PC-3 (cell line): ENCODE results near the gene IRAK3. TPM values are rescaled to one million over a fixed set of nuclear protein-coding genes. Genes with fewer than 3 reads are reported as not detected.

ENCODE experiments used
- ATAC-seq: fragments of 200-7000 bp; cut with Tn5 transposase; 2 replicates; pipeline ENCODE4 v1.9.1; 2020; ENCODE audit warnings: mild to moderate bottlenecking, moderate library complexity
- BruUV-seq: library from RNA; stranded (reverse); fragments of 400-500 nt; replicated peaks from 2 replicates; lab custom pipeline; 2021; lab: Mats Ljungman, UMichigan
- CTCF ChIA-PET: fragments of 300-600 bp; sonication (Branson Sonifier 250); formaldehyde crosslinking; loops from one replicate; lab custom pipeline; 2022; ENCODE audit warnings: antibody characterized with exemption; lab: Charles Lee
- POLR2A ChIA-PET: fragments of 300-600 bp; sonication (Branson Sonifier 250); formaldehyde crosslinking; loops from one replicate; lab custom pipeline; 2022; ENCODE audit warnings: antibody characterized with exemption; ENCODE audit not compliant: unreplicated experiment; lab: Charles Lee
- DNase-seq: peaks from one replicate; pipeline ENCODE4 v3.0.0-alpha.2; 2015
- H2AFZ ChIP-seq: fragments of 300-600 bp; sonication (generic); 2 replicates; pipeline ENCODE4 v1.6.0; 2016; ENCODE audit warnings: antibody characterized with exemption, low read length
- H3F3A ChIP-seq: fragments of 300-600 bp; sonication (generic); one replicate; pipeline ENCODE4 v1.6.0; 2017; ENCODE audit warnings: antibody characterized with exemption, low read length, control low read depth, mild to moderate bottlenecking; ENCODE audit not compliant: unreplicated experiment
- H3K27ac ChIP-seq: fragments of 300-600 bp; sonication (generic); 2 replicates; pipeline ENCODE4 v1.5.1; 2016; ENCODE audit warnings: mild to moderate bottlenecking, low read length
- H3K27me3 ChIP-seq: fragments of 300-600 bp; sonication (generic); 2 replicates; pipeline ENCODE4 v1.6.1; 2016; ENCODE audit warnings: low read length, mixed read lengths
- H3K36me3 ChIP-seq: fragments of 300-600 bp; sonication (generic); 2 replicates; pipeline ENCODE4 v1.6.1; 2016; ENCODE audit warnings: low read depth, mixed run types, low read length, mixed read lengths
- H3K4me1 ChIP-seq: fragments of 300-600 bp; sonication (generic); 2 replicates; pipeline ENCODE4 v1.5.1; 2016; ENCODE audit warnings: low read length; ENCODE audit not compliant: insufficient read depth
- H3K4me2 ChIP-seq: fragments of 300-600 bp; sonication (generic); 2 replicates; pipeline ENCODE4 v1.6.0; 2016; ENCODE audit warnings: low read length
- H3K4me3 ChIP-seq: fragments of 300-600 bp; sonication (generic); 2 replicates; pipeline ENCODE4 v1.5.1; 2016; ENCODE audit warnings: mild to moderate bottlenecking, low read length, mixed read lengths
- H3K79me2 ChIP-seq: fragments of 300-600 bp; sonication (generic); 2 replicates; pipeline ENCODE4 v1.6.1; 2017; ENCODE audit warnings: low read length, mixed read lengths
- H3K9ac ChIP-seq: fragments of 300-600 bp; sonication (generic); 2 replicates; pipeline ENCODE4 v1.6.0; 2016; ENCODE audit warnings: mild to moderate bottlenecking, low read length
- H3K9me2 ChIP-seq: fragments of 300-600 bp; sonication (generic); replicated peaks from 2 replicates; pipeline ENCODE4 v1.6.1; 2016; ENCODE audit warnings: mixed run types, low read length, mixed read lengths
- H3K9me3 ChIP-seq: fragments of 300-600 bp; sonication (generic); 2 replicates; pipeline ENCODE4 v1.6.1; 2016; ENCODE audit warnings: low read length, mixed read lengths
- H4K20me1 ChIP-seq: fragments of 300-600 bp; sonication (generic); 2 replicates; pipeline ENCODE4 v1.6.1; 2016; ENCODE audit warnings: low read length, mixed read lengths
- CTCF ChIP-seq: fragments of 300-600 bp; sonication (generic); conservative IDR thresholded peaks from 2 replicates; pipeline ENCODE4 v1.5.1; 2017; ENCODE audit warnings: antibody characterized with exemption, low read depth, mild to moderate bottlenecking, low read length
- EZH2 ChIP-seq: fragments of 300-600 bp; sonication (generic); IDR thresholded peaks from one replicate; pipeline ENCODE4 v1.6.1; 2017; ENCODE audit warnings: antibody characterized with exemption, mild to moderate bottlenecking, low read length; ENCODE audit not compliant: unreplicated experiment
- EZH2phosphoT487 ChIP-seq: fragments of 300-600 bp; sonication (generic); IDR thresholded peaks from 2 replicates; pipeline ENCODE4 v1.6.1; 2018; ENCODE audit warnings: mild to moderate bottlenecking, antibody characterized with exemption, low read length, borderline replicate concordance
- intact Hi-C: fragments of 100-400 bp; cut with micrococcal nuclease; formaldehyde crosslinking; loops from 2 replicates; pipeline ENCODE4 v1.9.0; 2023
- total RNA-seq: library from RNA; depleted of rRNA; stranded (reverse); fragments of >200 nt; gene quantifications from 2 replicates; pipeline ENCODE4 v1.2.3, GENCODE V29; 2014

Gene IRAK3
- total RNA-seq, 1 experiment from 2014 or later, result not detected

DNA sequence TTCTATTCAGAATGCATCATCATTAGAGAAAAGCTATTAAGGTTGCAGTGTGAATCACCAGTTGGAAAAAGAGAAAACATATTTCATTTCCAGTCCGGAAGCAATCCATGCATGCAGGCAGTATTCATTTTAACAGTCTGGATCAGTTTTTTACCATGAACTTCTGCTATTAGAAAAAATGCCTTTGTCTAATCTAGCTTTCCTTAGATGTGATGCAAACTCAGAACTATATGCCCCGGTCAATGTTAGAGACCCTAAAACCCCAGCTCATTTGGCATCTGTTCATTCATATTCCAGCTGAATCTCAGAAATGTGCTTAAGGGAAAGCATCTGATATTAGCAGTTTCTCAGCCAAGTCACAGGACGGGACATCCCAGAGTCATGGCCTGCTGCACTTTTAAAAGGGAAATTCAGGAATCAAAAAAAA is 8.5 kb downstream of the IRAK3 start:
- DNase-seq, result no peak
- Histone ChIP-seq H3K27me3 (peaks cover 34% of the 10 kb centered on the region), H2AFZ (no peak overlapping the region), H3K79me2 (no peaks in the 10 kb centered on the region), H3K4me2 (no peak overlapping the region), H3K4me3 (no peak overlapping the region), H3K9me3 (no peaks in the 10 kb centered on the region), H4K20me1 (no peaks in the 10 kb centered on the region), H3K9ac (no peak overlapping the region), H3K9me2 (no peaks in the 10 kb centered on the region), H3F3A (no peaks in the 10 kb centered on the region), H3K36me3 (no peaks in the 10 kb centered on the region), H3K4me1 (no peaks in the 10 kb centered on the region), H3K27ac (no peak overlapping the region)
- POLR2A ChIA-PET, result no interaction called here
- CTCF ChIA-PET, result interaction anchor here (0.7 kb wide), 1 partner anchor 24 kb away, joined by 3 read pairs; no protein-coding TSS in a partner anchor
- no peak for ATAC-seq
- TF ChIP-seq EZH2phosphoT487 (no peak), EZH2 (no peak), CTCF (no peak)
- intact Hi-C loops, result no loop called here
- no TSS peak for BruUV-seq

GRCh38 chr12:66199141-66199540 is 10.1 kb downstream of the IRAK3 start:
- Histone ChIP-seq H3K4me3 (no peak overlapping the region), H3K9me2 (no peaks in the 10 kb centered on the region), H3K36me3 (no peaks in the 10 kb centered on the region), H3F3A (no peaks in the 10 kb centered on the region), H4K20me1 (no peaks in the 10 kb centered on the region), H3K27me3 (peaks cover 33% of the 10 kb centered on the region), H3K4me1 (no peaks in the 10 kb centered on the region), H3K9ac (no peak overlapping the region), H3K27ac (no peak overlapping the region), H2AFZ (no peak overlapping the region), H3K4me2 (no peak overlapping the region), H3K9me3 (no peaks in the 10 kb centered on the region), H3K79me2 (no peaks in the 10 kb centered on the region)
- no peak for DNase-seq
- no peak for ATAC-seq
- ChIA-PET POLR2A (no interaction called here), CTCF (no interaction called here)
- no TSS peak for BruUV-seq
- TF ChIP-seq EZH2 (no peak), CTCF (no peak), EZH2phosphoT487 (no peak)
- intact Hi-C loops, result no loop called here

DNA sequence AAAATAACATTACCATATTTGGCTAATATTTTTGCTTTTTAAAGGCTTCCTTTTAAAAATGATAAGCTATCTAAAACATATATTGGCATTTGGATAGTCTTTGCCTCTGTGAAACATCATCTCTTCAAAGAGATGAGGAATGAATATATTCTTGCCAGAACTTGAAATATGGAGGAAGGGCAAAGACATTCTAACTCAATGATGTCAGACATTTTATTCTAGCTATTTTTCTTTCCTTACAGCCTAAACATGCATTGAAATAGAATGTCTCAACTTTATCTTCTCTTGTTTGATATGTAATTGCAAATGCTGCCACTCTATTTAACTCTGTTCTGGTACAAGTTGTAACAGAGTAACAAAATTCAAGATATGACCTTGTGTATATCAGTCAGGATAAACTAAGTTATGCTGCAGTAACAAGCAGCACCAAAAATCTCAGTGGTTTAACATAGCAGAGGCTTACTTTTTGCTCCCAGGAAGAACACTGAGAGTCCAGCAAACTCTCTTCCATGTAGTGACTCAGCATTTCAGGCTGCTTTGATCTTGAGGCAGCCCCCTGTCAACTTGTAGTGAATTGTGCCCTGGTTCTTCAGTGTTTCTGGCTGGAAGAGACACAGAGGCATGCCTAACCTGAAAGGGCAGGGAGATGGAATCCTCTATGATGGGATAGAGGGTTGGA is 11.0 kb downstream of the IRAK3 start:
- ATAC-seq (no peak), DNase-seq (no peak)
- H3K9ac ChIP-seq, result no peak overlapping the region
- H3K4me2 ChIP-seq, result no peak overlapping the region
- no peaks in the 10 kb centered on the region for H3F3A ChIP-seq
- no peaks in the 10 kb centered on the region for H3K36me3 ChIP-seq
- POLR2A ChIA-PET, result no interaction called here
- H3K9me2 ChIP-seq, result no peaks in the 10 kb centered on the region
- TF ChIP-seq EZH2phosphoT487 (no peak), EZH2 (no peak), CTCF (no peak)
- H3K4me3 ChIP-seq, result no peak overlapping the region
- CTCF ChIA-PET, result no interaction called here
- no peak overlapping the region for H2AFZ ChIP-seq
- H3K79me2 ChIP-seq, result no peaks in the 10 kb centered on the region
- H3K27ac ChIP-seq, result no peak overlapping the region
- no peaks in the 10 kb centered on the region for H3K9me3 ChIP-seq
- intact Hi-C loops, result no loop called here
- no peaks in the 10 kb centered on the region for H4K20me1 ChIP-seq
- peaks cover 38% of the 10 kb centered on the region for H3K27me3 ChIP-seq
- no TSS peak for BruUV-seq
- H3K4me1 ChIP-seq, result no peaks in the 10 kb centered on the region
